RWPE1 (cell line): Measurements from ENCODE around the gene ESAM.

Experiments
- CTCF ChIA-PET: fragments of 350-600 bp; sonication (Branson Sonifier 250); formaldehyde crosslinking; extraction: SDS; loops from one replicate; lab custom pipeline; 2021; lab: Yijun Ruan, JAX
- POLR2A ChIA-PET: fragments of 400-600 bp; formaldehyde crosslinking; extraction: SDS; loops from one replicate; lab custom pipeline; 2020; ENCODE audit warnings: antibody characterized with exemption; ENCODE audit not compliant: low non-redundant PET; lab: Yijun Ruan, JAX
- DNase-seq: peaks from one replicate; pipeline ENCODE4 v3.0.0; 2012; ENCODE audit warnings: low spot score
- H3K27ac ChIP-seq: fragments of 450-650 bp; 2 replicates; pipeline ENCODE4 v1.5.1; 2017
- TF ChIP-seq, protein P1 (sequence below): fragments of 450-650 bp; conservative IDR thresholded peaks from 2 replicates; pipeline ENCODE4 v1.5.1; 2017; ENCODE audit warnings: low read depth, mild to moderate bottlenecking

ESAM gene

DNA sequence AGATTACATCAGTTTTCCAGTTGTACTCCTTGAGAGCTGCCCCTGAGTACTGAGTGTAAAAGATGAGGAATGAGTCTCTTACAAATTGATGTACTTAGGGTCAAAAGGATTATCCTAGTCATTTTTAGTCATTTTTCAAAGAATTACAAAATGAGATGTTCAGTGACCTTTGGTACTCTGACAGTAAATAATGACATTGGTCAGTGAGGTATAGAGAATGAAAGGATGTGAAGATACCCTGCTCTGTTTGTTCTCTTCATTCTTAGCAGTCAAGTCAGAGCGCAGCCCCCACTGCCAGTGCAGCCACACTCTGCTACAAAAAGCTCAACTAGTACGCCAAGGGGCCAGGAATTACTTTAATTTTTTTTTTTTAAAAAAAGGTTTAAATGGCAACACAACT, 4.1 kb upstream of the ESAM start:
- POLR2A ChIA-PET, result no interaction called here

DNA sequence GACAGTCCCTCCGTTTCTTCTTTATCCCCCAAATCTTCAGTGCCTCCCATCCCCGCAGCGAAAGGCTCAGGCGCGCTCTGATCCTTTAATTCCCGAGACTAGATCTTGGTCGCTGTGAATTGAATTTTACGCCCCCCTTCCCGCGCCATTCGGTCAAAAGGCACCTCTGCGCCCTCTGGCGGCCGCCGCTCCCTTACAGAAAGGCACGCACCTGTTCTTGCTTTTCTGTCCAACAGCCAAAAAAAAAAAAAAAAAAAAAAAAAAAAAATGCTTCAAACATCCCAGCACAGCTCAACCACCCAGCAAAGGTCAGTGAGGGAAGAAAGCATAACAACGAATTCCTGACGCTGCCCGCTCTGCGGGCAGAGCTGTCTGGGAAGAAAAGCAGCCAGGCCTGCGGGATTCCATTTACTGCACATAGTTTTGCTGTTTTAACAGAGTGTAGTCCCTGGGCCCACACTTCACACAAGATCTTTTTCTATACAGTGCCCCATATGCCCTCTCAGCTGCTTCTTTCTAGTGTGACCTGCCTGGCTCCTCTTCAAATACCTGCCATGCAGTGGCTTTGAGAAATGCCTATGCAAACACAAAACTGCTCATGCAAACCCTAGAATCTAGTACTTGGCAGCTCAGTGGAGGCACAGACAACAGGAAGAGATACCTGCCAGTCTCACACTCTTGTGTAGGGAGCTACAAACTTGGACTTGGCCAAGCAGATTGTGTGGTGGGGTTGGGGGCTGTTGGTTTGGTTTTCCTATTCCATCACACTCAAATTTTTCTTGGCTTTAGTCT, 1.3 kb upstream of the ESAM start:
- POLR2A ChIA-PET, result interaction anchor here (0.6 kb wide), 1 partner anchor 108 kb away, joined by 6 read pairs; no protein-coding TSS in a partner anchor
- TF ChIP-seq, protein P1, sequence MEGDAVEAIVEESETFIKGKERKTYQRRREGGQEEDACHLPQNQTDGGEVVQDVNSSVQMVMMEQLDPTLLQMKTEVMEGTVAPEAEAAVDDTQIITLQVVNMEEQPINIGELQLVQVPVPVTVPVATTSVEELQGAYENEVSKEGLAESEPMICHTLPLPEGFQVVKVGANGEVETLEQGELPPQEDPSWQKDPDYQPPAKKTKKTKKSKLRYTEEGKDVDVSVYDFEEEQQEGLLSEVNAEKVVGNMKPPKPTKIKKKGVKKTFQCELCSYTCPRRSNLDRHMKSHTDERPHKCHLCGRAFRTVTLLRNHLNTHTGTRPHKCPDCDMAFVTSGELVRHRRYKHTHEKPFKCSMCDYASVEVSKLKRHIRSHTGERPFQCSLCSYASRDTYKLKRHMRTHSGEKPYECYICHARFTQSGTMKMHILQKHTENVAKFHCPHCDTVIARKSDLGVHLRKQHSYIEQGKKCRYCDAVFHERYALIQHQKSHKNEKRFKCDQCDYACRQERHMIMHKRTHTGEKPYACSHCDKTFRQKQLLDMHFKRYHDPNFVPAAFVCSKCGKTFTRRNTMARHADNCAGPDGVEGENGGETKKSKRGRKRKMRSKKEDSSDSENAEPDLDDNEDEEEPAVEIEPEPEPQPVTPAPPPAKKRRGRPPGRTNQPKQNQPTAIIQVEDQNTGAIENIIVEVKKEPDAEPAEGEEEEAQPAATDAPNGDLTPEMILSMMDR, result peak; percentile 84
- no peak overlapping the region for H3K27ac ChIP-seq
- CTCF ChIA-PET, result interaction anchor here (0.6 to 2.8 kb wide), 25 partner anchors 9 to 1369 kb away, joined by 3 to 18 read pairs (median 5); partner anchors contain the start of genes MSANTD2, SIAE, SPA17 and TBRG1
- peak; percentile 64 for DNase-seq

More for the DNA sequence above, 4.1 kb upstream of the ESAM start:
- TF ChIP-seq, protein P1, result no peak
- DNase-seq, result no peak
- CTCF ChIA-PET, result interaction anchor here (0.7 to 1.2 kb wide), 3 partner anchors 12 to 209 kb away, joined by 4 to 10 read pairs (median 5); no protein-coding TSS in a partner anchor
- no peak overlapping the region for H3K27ac ChIP-seq

DNA sequence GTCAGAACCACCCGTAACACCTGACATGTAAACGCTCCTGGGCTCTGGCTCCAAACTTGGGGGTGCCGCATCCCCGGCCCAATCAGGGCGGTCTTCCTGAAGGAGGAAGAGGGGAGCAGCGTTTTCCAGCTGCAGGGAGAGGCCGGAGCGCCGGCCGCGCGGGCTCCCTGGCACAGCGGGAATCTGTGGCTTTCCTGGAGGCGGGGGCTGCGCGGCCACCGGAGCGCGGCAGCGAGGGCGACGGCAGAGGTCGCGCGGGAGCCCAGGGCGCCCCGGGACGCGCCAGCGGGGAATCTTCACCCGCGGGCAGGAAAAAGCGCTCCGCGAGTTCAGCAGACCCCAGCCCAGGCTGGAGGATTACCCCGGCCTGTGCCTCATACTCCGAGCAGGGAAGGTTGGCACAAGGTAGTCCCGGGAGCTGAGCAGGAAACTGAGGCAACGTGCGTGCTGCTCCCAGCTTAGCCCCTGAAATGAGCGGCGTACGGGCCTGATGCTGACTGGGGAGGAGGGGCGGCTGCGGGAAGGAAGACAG, 600 bp upstream of the ESAM start:
- H3K27ac ChIP-seq, result no peak overlapping the region
- ChIA-PET CTCF (interaction anchor here (0.5 to 2.8 kb wide), 16 partner anchors 10 to 1369 kb away, joined by 3 to 18 read pairs (median 5); partner anchors contain the start of genes MSANTD2, SIAE, SPA17 and VSIG2), POLR2A (interaction anchor here (0.6 kb wide), 1 partner anchor 44 kb away, joined by 5 read pairs; no protein-coding TSS in a partner anchor)
- no peak for DNase-seq
- TF ChIP-seq, protein P1, result no peak

DNA sequence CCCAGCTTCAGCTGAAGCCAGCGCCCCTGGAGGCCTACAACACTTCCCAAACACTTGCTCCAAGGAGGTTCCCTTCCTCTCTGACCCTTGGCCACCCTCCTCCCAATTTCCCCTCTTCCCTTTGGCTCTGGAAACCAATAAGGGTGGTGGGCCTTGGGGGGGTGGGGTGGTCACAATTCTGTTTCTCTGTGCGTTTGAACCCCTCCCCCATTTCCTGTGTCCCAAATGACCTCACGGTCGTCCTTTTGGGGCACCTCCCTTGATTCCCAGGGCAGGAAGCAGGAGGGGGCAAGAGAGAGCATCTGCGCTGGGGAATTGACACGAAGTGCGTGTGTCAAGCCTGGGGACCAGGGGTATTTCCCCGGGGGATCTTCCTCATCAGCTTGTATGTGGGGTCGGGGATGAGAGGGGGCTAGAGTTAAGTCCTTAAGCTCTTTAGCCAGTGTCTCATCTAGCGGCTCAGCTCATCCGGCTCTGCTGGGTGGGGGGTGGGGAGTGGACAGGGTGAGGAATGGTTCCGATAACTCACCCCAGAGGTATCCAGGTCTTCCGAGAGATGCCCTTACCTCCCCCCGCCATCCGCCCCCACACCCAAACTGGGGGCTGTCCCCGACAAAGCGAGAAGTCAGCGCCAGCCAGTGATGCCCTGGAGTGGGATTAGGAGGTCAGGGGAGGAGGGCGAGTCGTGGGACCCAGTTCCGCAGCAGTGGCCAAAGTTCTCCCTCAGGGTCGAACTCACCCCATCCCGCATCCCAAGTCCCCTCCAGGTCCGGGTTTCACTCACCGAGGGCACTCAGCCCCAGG, 587 bp downstream of the ESAM start:
- DNase-seq, result no peak
- ChIA-PET CTCF (interaction anchor here (0.5 to 2.8 kb wide), 5 partner anchors 8 to 92 kb away, joined by 3 to 18 read pairs (median 5); partner anchors contain the start of gene VSIG2), POLR2A (no interaction called here)
- H3K27ac ChIP-seq, result no peak overlapping the region
- TF ChIP-seq, protein P1, result no peak

DNA sequence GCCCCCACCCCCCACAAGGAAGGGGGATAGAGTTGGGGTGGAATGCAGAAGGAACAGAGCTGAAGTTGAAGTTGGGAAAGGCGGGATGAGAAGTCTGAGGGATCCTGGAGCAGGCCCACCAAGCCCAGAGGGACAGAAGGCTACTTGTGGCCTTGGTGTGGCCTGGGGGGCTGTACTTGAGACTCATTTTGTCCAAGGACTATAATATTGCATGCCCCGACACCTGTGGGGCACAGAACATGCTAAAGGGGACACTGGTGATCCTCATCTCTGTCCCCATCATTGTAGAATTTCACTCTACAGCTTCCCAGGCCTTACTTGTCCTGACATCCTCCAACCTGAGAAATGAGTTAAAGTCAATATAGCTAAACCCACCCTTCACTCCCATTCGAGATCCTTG, 1.3 kb downstream of the ESAM start:
- CTCF ChIA-PET, result interaction anchor here (0.9 kb wide), 2 partner anchors 16 to 20 kb away, joined by 3 to 4 read pairs; no protein-coding TSS in a partner anchor
- DNase-seq, result no peak
- no peak overlapping the region for H3K27ac ChIP-seq
- POLR2A ChIA-PET, result no interaction called here
- TF ChIP-seq, protein P1, result no peak
